KOPT-K1 (cell line): ENCODE measurements around the gene PRDX5.

Source experiments
- H3K27ac ChIP-seq: fragments of 200-600 bp; sonication (generic); 2 replicates; pipeline ENCODE4 v1.5.1; 2016; ENCODE audit warnings: antibody characterized with exemption, mild to moderate bottlenecking, low read depth, low read length; ENCODE audit not compliant: poor library complexity, severe bottlenecking
- H3K36me3 ChIP-seq: fragments of 200-600 bp; sonication (generic); 2 replicates; pipeline ENCODE4 v1.5.1; 2017; ENCODE audit warnings: antibody characterized with exemption, mild to moderate bottlenecking, low read length, moderate library complexity; ENCODE audit not compliant: insufficient read depth
- H3K9me3 ChIP-seq: fragments of 200-600 bp; sonication (generic); 2 replicates; pipeline ENCODE4 v1.5.1; 2017; ENCODE audit warnings: antibody characterized with exemption, low read length, mild to moderate bottlenecking; ENCODE audit not compliant: insufficient read depth, poor library complexity, severe bottlenecking

Gene PRDX5

GRCh38 chr11:64296830-64297698 lies 20.9 kb upstream of the PRDX5 start:
- no peak overlapping the region for H3K27ac ChIP-seq
- no peaks in the 10 kb centered on the region for H3K9me3 ChIP-seq
- H3K36me3 ChIP-seq, result no peaks in the 10 kb centered on the region

DNA sequence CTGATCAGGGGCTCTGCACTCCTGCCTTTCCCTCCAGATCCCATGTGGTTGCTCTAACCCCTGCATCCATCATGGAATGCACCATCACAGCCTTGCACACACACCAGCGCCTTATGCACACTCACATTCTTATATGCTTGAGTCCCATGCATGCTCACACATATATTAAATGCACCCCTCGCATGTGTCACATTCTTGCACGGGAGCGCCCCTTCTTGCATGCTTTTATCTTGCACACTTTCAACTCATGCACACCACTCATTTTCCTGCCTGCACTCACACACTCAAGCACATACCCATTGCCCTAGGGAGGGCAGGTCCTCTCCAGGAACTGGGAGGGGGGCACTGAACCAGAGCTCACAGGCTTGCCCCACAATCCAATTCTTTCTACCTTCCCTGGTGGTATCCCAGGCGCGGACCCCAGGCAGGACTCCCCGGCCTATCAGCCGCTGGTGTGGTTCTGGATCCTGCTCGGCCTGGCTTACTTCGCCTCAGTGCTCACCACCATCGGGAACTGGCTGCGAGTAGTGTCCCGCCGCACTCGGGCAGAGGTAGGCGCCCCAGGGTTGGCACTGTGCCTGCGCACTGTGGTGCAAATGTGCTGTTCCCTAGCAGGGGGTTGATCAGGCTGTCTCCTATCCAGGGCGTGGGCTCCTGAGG lies 20.1 kb upstream of the PRDX5 start:
- H3K9me3 ChIP-seq, result no peaks in the 10 kb centered on the region
- no peak overlapping the region for H3K27ac ChIP-seq
- H3K36me3 ChIP-seq, result no peaks in the 10 kb centered on the region

DNA sequence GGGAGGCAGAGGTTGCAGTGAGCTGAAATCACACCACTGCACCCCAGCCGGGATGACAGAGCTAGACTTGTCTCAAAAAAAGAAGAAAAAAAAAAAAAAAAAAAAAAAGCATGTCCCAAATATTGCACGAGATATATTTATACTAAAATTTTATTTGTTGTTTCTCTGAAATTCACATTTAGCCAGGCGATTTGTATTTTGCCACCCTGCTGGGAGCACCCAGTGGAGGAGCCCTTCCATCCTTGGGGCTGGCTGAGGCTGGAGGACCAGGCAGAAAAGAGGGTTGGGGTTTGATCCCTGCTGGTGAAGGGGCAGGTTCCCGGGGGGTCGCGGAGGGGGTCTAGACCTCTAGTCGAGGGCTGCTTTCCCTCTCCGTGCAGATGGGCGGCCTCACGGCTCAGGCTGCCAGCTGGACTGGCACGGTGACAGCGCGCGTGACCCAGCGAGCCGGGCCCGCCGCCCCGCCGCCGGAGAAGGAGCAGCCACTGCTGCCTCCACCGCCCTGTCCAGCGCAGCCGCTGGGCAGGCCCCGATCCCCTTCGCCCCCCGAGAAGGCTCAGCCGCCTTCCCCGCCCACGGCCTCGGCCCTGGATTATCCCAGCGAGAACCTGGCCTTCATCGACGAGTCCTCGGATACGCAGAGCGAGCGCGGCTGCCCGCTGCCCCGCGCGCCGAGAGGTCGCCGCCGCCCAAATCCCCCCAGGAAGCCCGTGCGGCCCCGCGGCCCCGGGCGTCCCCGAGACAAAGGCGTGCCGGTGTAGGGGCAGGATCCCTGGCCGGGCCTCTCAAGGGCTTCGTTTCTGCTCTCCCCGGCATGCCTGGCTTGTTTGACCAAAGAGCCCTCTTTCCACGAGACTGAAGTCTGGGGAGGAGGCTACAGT lies 18.7 kb upstream of the PRDX5 start:
- Histone ChIP-seq H3K9me3 (no peaks in the 10 kb centered on the region), H3K27ac (no peak overlapping the region)

GRCh38 chr11:64299847-64300648 lies 17.9 kb upstream of the PRDX5 start, which contains the start of gene CATSPERZ:
CATSPERZ (plus strand) TSS chr11:64300358; CDS start chr11:64300411, 53 bp downstream.
- no peaks in the 10 kb centered on the region for H3K9me3 ChIP-seq
- H3K36me3 ChIP-seq, result no peaks in the 10 kb centered on the region
- no peak within 1 kb of the TSS for H3K27ac ChIP-seq

More for the DNA sequence above, 18.7 kb upstream of the PRDX5 start:
- H3K36me3 ChIP-seq, result no peaks in the 10 kb centered on the region

- peaks cover 13% of the 10 kb centered on the region for H3K36me3 ChIP-seq
- H3K9me3 ChIP-seq, result no peaks in the 10 kb centered on the region
- peak overlapping the region; percentile 96 for H3K27ac ChIP-seq
Observed at GRCh38 chr11:64303109-64304031, 14.6 kb upstream of the PRDX5 start.

GRCh38 chr11:64304032-64304315 lies 13.9 kb upstream of the PRDX5 start:
- Histone ChIP-seq H3K9me3 (no peaks in the 10 kb centered on the region), H3K36me3 (peaks cover 15% of the 10 kb centered on the region), H3K27ac (peak overlapping the region; percentile 96)

- peak overlapping the region; percentile 96 for H3K27ac ChIP-seq
- peaks cover 20% of the 10 kb centered on the region for H3K36me3 ChIP-seq
- H3K9me3 ChIP-seq, result no peaks in the 10 kb centered on the region
Observed at GRCh38 chr11:64304316-64305072, 13.4 kb upstream of the PRDX5 start.

- H3K36me3 ChIP-seq, result peaks cover 27% of the 10 kb centered on the region
- H3K9me3 ChIP-seq, result no peaks in the 10 kb centered on the region
- H3K27ac ChIP-seq, result peak within 1 kb of the TSS; percentile 96
Observed at GRCh38 chr11:64305075-64305690, 12.7 kb upstream of the PRDX5 start, which contains the start of gene ESRRA. ESRRA (plus strand) TSS chr11:64305524; CDS start chr11:64307180, 1,656 bp downstream.

- Histone ChIP-seq H3K36me3 (peaks cover 34% of the 10 kb centered on the region), H3K27ac (peak overlapping the region; percentile 80), H3K9me3 (no peaks in the 10 kb centered on the region)
Observed at GRCh38 chr11:64305691-64306562, 12.0 kb upstream of the PRDX5 start.

- peak overlapping the region; percentile 80 for H3K27ac ChIP-seq
Observed at GRCh38 chr11:64306563-64306875, 11.4 kb upstream of the PRDX5 start.

GRCh38 chr11:64306876-64307622 lies 10.9 kb upstream of the PRDX5 start:
- no peaks in the 10 kb centered on the region for H3K9me3 ChIP-seq
- peaks cover 38% of the 10 kb centered on the region for H3K36me3 ChIP-seq
- H3K27ac ChIP-seq, result peak overlapping the region; percentile 80

More at GRCh38 chr11:64306563-64306875, 11.4 kb upstream of the PRDX5 start:
- H3K36me3 ChIP-seq, result peaks cover 38% of the 10 kb centered on the region
- H3K9me3 ChIP-seq, result no peaks in the 10 kb centered on the region
